ENCODE results near the gene HBD.

HBD gene

DNA sequence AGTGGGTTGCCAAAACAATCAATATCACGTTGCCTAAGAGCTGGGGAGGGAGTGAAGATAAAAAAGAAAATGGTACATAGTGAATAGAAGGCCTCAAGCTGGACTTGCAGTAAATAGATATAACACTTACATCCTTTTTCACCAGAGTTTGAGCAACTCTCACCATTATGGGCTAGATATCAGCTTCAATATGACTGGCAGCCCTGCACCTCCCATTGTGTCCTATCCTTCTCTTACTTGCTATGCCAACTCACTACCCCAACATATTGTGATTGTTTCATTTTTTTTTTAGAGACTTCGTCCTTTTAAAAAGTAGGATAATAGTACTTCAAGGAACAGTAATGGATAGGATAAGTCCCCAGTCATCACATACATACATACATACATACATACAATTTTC is 7.9 kb upstream of the HBD start:
- H3K9ac ChIP-seq (ENCODE audit: low read depth, low read length), result no peak overlapping the region
- H3K4me1 ChIP-seq (ENCODE audit: control insufficient read depth, insufficient read depth, low read length), result no peaks in the 10 kb centered on the region
- peaks cover 5% of the 10 kb centered on the region for H3K27me3 ChIP-seq (ENCODE audit: control insufficient read depth, insufficient read depth, low read length)
- no peak overlapping the region for H3K4me2 ChIP-seq (ENCODE audit: low read length)
- H3K9me3 ChIP-seq (replicated peaks; ENCODE audit: low read length), result no peaks in the 10 kb centered on the region
- H3K4me3 ChIP-seq (ENCODE audit: low read length), result no peak overlapping the region
- no peaks in the 10 kb centered on the region for H3K36me3 ChIP-seq (ENCODE audit: insufficient read depth, low read length)

- Histone ChIP-seq H3K4me3 (ENCODE audit: low read length) (no peak overlapping the region), H3K36me3 (ENCODE audit: insufficient read depth, low read length) (no peaks in the 10 kb centered on the region), H3K9me3 (replicated peaks; ENCODE audit: low read length) (no peaks in the 10 kb centered on the region), H3K4me1 (ENCODE audit: control insufficient read depth, insufficient read depth, low read length) (no peaks in the 10 kb centered on the region), H3K27me3 (ENCODE audit: control insufficient read depth, insufficient read depth, low read length) (peaks cover 5% of the 10 kb centered on the region), H3K4me2 (ENCODE audit: low read length) (no peak overlapping the region), H3K9ac (ENCODE audit: low read depth, low read length) (no peak overlapping the region)
Measured at GRCh38 chr11:5241458-5241857, 7.2 kb upstream of the HBD start.

- Histone ChIP-seq H3K27me3 (ENCODE audit: control insufficient read depth, insufficient read depth, low read length) (peaks cover 5% of the 10 kb centered on the region), H3K4me1 (ENCODE audit: control insufficient read depth, insufficient read depth, low read length) (no peaks in the 10 kb centered on the region), H3K36me3 (ENCODE audit: insufficient read depth, low read length) (no peaks in the 10 kb centered on the region), H3K4me3 (ENCODE audit: low read length) (no peak overlapping the region), H3K9me3 (replicated peaks; ENCODE audit: low read length) (no peaks in the 10 kb centered on the region), H3K9ac (ENCODE audit: low read depth, low read length) (no peak overlapping the region), H3K4me2 (ENCODE audit: low read length) (no peak overlapping the region)
Measured at GRCh38 chr11:5240458-5240857, 6.2 kb upstream of the HBD start.

- Histone ChIP-seq H3K4me1 (ENCODE audit: control insufficient read depth, insufficient read depth, low read length) (no peaks in the 10 kb centered on the region), H3K4me2 (ENCODE audit: low read length) (no peak overlapping the region), H3K9ac (ENCODE audit: low read depth, low read length) (no peak overlapping the region), H3K27me3 (ENCODE audit: control insufficient read depth, insufficient read depth, low read length) (peaks cover 2% of the 10 kb centered on the region), H3K9me3 (replicated peaks; ENCODE audit: low read length) (no peaks in the 10 kb centered on the region), H3K4me3 (ENCODE audit: low read length) (no peak overlapping the region), H3K36me3 (ENCODE audit: insufficient read depth, low read length) (no peaks in the 10 kb centered on the region)
Measured at GRCh38 chr11:5240056-5240455, 5.8 kb upstream of the HBD start.

- Histone ChIP-seq H3K4me1 (ENCODE audit: control insufficient read depth, insufficient read depth, low read length) (no peaks in the 10 kb centered on the region), H3K4me3 (ENCODE audit: low read length) (no peak overlapping the region), H3K36me3 (ENCODE audit: insufficient read depth, low read length) (no peaks in the 10 kb centered on the region), H3K9ac (ENCODE audit: low read depth, low read length) (no peak overlapping the region), H3K27me3 (ENCODE audit: control insufficient read depth, insufficient read depth, low read length) (peaks cover 9% of the 10 kb centered on the region), H3K9me3 (replicated peaks; ENCODE audit: low read length) (no peaks in the 10 kb centered on the region), H3K4me2 (ENCODE audit: low read length) (no peak overlapping the region)
Measured at GRCh38 chr11:5239046-5239445, 4.8 kb upstream of the HBD start.

DNA sequence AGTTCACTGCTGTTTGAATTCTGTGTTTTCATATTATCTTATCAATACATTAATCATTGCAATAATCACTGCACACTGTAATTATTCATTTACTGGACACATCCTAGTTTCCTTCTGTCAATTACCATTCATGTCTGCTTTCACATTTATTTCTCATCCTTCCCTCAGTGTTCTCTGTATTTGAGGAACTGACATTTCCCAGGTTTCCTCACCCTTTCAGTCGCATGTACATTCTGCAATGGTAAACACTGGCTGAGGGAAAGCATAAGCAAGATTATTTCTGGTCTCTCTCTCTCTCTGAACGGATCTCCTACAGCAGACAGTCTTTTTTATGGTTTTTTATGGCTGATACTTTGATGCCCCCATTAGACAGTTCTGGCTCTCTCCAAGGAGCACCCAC is 4.2 kb upstream of the HBD start:
- no peak overlapping the region for H3K9ac ChIP-seq (ENCODE audit: low read depth, low read length)
- H3K9me3 ChIP-seq (replicated peaks; ENCODE audit: low read length), result no peaks in the 10 kb centered on the region
- no peaks in the 10 kb centered on the region for H3K4me1 ChIP-seq (ENCODE audit: control insufficient read depth, insufficient read depth, low read length)
- H3K27me3 ChIP-seq (ENCODE audit: control insufficient read depth, insufficient read depth, low read length), result peaks cover 10% of the 10 kb centered on the region
- no peaks in the 10 kb centered on the region for H3K36me3 ChIP-seq (ENCODE audit: insufficient read depth, low read length)
- no peak overlapping the region for H3K4me2 ChIP-seq (ENCODE audit: low read length)
- no peak overlapping the region for H3K4me3 ChIP-seq (ENCODE audit: low read length)

DNA sequence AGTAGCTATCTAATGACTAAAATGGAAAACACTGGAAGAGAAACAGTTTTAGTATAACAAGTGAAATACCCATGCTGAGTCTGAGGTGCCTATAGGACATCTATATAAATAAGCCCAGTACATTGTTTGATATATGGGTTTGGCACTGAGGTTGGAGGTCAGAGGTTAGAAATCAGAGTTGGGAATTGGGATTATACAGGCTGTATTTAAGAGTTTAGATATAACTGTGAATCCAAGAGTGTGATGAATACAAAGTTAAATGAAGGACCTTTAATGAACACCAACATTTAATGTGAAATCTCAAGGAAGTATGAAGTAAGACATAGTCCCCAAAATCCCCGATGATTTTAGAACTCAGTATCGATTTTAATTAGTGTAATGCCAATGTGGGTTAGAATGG is 3.1 kb upstream of the HBD start:
- no peaks in the 10 kb centered on the region for H3K36me3 ChIP-seq (ENCODE audit: insufficient read depth, low read length)
- no peak overlapping the region for H3K9ac ChIP-seq (ENCODE audit: low read depth, low read length)
- no peaks in the 10 kb centered on the region for H3K9me3 ChIP-seq (replicated peaks; ENCODE audit: low read length)
- H3K4me2 ChIP-seq (ENCODE audit: low read length), result no peak overlapping the region
- H3K27me3 ChIP-seq (ENCODE audit: control insufficient read depth, insufficient read depth, low read length), result peaks cover 10% of the 10 kb centered on the region
- H3K4me3 ChIP-seq (ENCODE audit: low read length), result no peak overlapping the region
- no peaks in the 10 kb centered on the region for H3K4me1 ChIP-seq (ENCODE audit: control insufficient read depth, insufficient read depth, low read length)

DNA sequence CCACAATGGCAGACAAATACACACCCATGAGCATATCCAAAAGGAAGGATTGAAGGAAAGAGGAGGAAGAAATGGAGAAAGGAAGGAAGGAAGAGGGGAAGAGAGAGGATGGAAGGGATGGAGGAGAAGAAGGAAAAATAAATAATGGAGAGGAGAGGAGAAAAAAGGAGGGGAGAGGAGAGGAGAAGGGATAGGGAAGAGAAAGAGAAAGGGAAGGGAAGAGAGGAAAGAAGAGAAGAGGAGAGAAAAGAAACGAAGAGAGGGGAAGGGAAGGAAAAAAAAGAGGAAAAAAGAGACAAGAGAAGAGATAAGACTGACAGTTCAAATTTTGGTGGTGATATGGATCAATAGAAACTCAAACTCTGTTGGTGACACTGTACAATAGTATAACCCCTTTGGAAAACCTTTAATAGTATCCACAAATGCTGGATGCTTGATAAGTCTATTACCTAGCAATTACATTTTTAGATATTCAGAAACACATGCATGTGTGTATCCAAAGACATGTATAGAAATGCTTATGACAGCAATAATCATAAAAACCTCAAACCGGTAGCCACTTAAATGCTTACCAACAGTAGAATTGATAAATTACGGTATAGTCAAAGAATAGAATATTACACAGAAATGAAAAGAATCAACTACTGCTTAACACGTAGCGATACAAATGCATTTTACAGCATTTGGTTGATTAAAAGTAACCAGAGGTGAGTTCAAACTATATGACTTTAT is 1.2 kb upstream of the HBD start:
- H3K9me3 ChIP-seq (replicated peaks; ENCODE audit: low read length), result no peaks in the 10 kb centered on the region

DNA sequence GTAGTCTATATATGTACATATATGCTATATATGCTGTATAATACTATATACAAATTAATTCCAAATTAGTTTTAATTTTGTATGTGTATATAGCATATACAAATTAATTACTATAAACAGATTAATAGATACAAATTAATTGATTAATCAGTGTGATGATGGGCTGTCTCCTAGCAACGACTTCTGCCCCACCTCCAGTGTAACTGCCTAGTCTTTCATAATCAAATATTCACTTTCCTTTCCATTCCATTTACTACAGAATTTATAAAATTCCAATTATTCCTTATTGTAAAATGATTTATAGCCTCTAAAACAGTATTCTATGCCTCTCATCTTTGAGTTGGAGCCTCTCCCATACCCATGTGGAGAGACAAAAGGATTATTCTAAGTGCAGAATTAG is 976 bp downstream of the HBD start:
- H3K27me3 ChIP-seq (ENCODE audit: control insufficient read depth, insufficient read depth, low read length), result peaks cover 8% of the 10 kb centered on the region
- no peaks in the 10 kb centered on the region for H3K36me3 ChIP-seq (ENCODE audit: insufficient read depth, low read length)
- H3K9ac ChIP-seq (ENCODE audit: low read depth, low read length), result no peak overlapping the region
- no peaks in the 10 kb centered on the region for H3K4me1 ChIP-seq (ENCODE audit: control insufficient read depth, insufficient read depth, low read length)
- no peaks in the 10 kb centered on the region for H3K9me3 ChIP-seq (replicated peaks; ENCODE audit: low read length)
- no peak overlapping the region for H3K4me3 ChIP-seq (ENCODE audit: low read length)
- H3K4me2 ChIP-seq (ENCODE audit: low read length), result no peak overlapping the region

More for the DNA sequence above, 1.2 kb upstream of the HBD start:
- Histone ChIP-seq H3K4me3 (ENCODE audit: low read length) (no peak overlapping the region), H3K36me3 (ENCODE audit: insufficient read depth, low read length) (no peaks in the 10 kb centered on the region), H3K27me3 (ENCODE audit: control insufficient read depth, insufficient read depth, low read length) (peaks cover 8% of the 10 kb centered on the region), H3K9ac (ENCODE audit: low read depth, low read length) (no peak overlapping the region), H3K4me2 (ENCODE audit: low read length) (no peak overlapping the region), H3K4me1 (ENCODE audit: control insufficient read depth, insufficient read depth, low read length) (no peaks in the 10 kb centered on the region)

DNA sequence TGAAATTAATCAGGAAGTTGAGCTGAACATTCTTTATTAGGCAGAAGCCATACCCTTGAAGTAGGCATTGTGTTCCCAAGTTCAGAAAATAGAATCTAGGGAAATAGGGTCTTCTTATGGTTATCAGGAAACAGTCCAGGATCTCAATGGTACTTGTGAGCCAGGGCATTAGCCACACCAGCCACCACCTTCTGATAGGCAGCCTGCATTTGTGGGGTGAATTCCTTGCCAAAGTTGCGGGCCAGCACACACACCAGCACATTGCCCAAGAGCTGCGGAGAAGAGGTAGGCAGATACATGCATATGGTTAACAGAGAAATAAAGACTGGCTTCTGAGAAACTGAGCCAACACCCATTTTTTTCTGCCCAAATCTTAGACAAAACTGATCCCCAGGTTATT is 1.5 kb downstream of the HBD start:
- Histone ChIP-seq H3K36me3 (ENCODE audit: insufficient read depth, low read length) (no peaks in the 10 kb centered on the region), H3K9me3 (replicated peaks; ENCODE audit: low read length) (no peaks in the 10 kb centered on the region), H3K27me3 (ENCODE audit: control insufficient read depth, insufficient read depth, low read length) (peaks cover 10% of the 10 kb centered on the region), H3K4me3 (ENCODE audit: low read length) (no peak overlapping the region), H3K4me1 (ENCODE audit: control insufficient read depth, insufficient read depth, low read length) (no peaks in the 10 kb centered on the region), H3K9ac (ENCODE audit: low read depth, low read length) (no peak overlapping the region), H3K4me2 (ENCODE audit: low read length) (no peak overlapping the region)

DNA sequence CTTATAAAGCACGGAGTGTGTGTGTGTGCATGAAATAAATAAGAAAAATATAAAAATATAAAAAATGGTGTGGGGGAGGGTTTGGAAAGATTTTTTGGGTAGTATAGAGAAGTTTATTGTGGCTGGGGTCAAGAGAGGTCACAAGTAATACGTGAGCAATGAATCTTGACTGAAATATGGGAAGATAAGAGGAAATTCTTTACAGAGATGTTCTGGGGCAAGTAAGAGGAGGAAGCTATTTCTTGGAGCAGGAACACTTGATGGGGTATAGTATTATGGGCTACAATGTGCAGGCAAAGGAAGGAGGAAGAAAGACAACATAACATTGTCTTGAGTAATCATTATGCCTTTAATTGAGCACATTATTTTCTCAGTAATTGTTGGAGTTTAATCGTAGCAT is 2.1 kb downstream of the HBD start:
- H3K27me3 ChIP-seq (ENCODE audit: control insufficient read depth, insufficient read depth, low read length), result peaks cover 10% of the 10 kb centered on the region
- no peaks in the 10 kb centered on the region for H3K36me3 ChIP-seq (ENCODE audit: insufficient read depth, low read length)
- H3K4me2 ChIP-seq (ENCODE audit: low read length), result no peak overlapping the region
- no peak overlapping the region for H3K4me3 ChIP-seq (ENCODE audit: low read length)
- H3K9me3 ChIP-seq (replicated peaks; ENCODE audit: low read length), result no peaks in the 10 kb centered on the region
- H3K4me1 ChIP-seq (ENCODE audit: control insufficient read depth, insufficient read depth, low read length), result no peaks in the 10 kb centered on the region
- no peak overlapping the region for H3K9ac ChIP-seq (ENCODE audit: low read depth, low read length)

DNA sequence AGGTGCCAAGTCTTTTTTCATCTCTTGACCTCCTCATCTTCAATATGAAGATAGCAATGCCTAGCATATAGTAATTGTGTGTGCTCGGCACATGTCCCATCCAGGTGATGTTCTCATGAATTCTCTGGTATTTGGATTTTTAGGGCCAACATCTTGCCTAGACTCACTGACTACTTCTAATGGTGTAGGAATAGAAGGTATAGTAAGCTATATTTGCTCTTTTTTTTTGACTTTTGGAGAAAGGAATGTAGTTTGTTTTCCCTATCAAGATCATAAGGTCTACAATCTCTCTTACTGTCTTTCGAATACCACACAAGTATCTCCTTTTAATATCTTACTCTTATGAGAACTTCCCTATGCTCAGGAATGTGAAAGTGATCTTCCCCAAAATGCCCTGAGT is 3.2 kb downstream of the HBD start:
- no peaks in the 10 kb centered on the region for H3K9me3 ChIP-seq (replicated peaks; ENCODE audit: low read length)
- H3K9ac ChIP-seq (ENCODE audit: low read depth, low read length), result no peak overlapping the region
- H3K4me2 ChIP-seq (ENCODE audit: low read length), result no peak overlapping the region
- H3K4me3 ChIP-seq (ENCODE audit: low read length), result no peak overlapping the region
- no peaks in the 10 kb centered on the region for H3K36me3 ChIP-seq (ENCODE audit: insufficient read depth, low read length)
- no peaks in the 10 kb centered on the region for H3K4me1 ChIP-seq (ENCODE audit: control insufficient read depth, insufficient read depth, low read length)
- peaks cover 10% of the 10 kb centered on the region for H3K27me3 ChIP-seq (ENCODE audit: control insufficient read depth, insufficient read depth, low read length)
